ENCODE results near the gene EDN2.

DNA sequence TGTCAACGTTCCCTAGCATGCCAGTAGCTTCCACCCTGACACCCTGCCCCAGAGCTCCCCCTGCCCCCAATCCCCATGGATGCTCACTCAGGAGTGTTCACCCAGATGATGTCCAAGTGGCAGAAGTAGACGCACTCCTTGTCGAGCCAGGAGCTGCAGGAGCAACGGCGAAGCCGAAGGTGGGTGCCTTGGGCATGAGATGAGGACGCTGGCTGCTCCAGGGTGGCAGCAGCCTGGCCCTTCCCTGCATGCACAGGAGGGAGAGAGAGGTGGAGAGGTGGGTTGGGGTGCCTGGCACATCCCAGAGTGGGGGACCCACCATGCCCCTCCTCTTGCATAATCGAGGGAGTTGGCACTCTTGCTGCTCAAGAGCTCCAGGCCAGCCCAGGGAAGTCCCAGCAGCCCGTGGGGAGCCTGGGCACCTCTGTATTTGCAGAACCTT is 502 bp downstream of the EDN2 start:
- TF ChIP-seq, protein P1, sequence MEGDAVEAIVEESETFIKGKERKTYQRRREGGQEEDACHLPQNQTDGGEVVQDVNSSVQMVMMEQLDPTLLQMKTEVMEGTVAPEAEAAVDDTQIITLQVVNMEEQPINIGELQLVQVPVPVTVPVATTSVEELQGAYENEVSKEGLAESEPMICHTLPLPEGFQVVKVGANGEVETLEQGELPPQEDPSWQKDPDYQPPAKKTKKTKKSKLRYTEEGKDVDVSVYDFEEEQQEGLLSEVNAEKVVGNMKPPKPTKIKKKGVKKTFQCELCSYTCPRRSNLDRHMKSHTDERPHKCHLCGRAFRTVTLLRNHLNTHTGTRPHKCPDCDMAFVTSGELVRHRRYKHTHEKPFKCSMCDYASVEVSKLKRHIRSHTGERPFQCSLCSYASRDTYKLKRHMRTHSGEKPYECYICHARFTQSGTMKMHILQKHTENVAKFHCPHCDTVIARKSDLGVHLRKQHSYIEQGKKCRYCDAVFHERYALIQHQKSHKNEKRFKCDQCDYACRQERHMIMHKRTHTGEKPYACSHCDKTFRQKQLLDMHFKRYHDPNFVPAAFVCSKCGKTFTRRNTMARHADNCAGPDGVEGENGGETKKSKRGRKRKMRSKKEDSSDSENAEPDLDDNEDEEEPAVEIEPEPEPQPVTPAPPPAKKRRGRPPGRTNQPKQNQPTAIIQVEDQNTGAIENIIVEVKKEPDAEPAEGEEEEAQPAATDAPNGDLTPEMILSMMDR (IDR thresholded peaks at IDR 0.05) = no peak
- TF ChIP-seq POLR2A (IDR thresholded peaks at IDR 0.05) = no peak

Measured in lower leg skin (tissue), 3 donors.